ENCODE measurements around the gene ERI3. TPM values are rescaled to one million over a fixed set of nuclear protein-coding genes. Genes with fewer than 3 reads are reported as not detected.

The ERI3 gene
- total RNA-seq, 1 experiment from 2014 or later = 74.2 TPM

GRCh38 chr1:44259090-44259489 lies 96.0 kb downstream of the ERI3 start:
- ChIA-PET RAD21 (ENCODE audit: low non-redundant PET in 1 of 2, low total read pairs in 2 of 2, uncharacterized antibody in 2 of 2, unreplicated experiment in 2 of 2) (no interaction called here), CTCF (no interaction called here), POLR2A (no interaction called here)
- Histone ChIP-seq H3K27me3 (ENCODE audit: insufficient read depth, low read length) (no peaks in the 10 kb centered on the region), H3K4me1 (ENCODE audit: control insufficient read depth in 1 of 2, insufficient read depth in 2 of 2, low read length in 2 of 2) (no peaks in the 10 kb centered on the region), H3K9ac (ENCODE audit: low read length) (no peak overlapping the region), H3K79me2 (ENCODE audit: insufficient read depth, low read length) (no peaks in the 10 kb centered on the region), H2AFZ (ENCODE audit: low read depth, low read length, poor library complexity, severe bottlenecking) (no peak overlapping the region), H3K4me3 (replicated peaks in 1 of 2; ENCODE audit: low read depth in 1 of 2, low read length in 2 of 2) (no peak overlapping the region), H3K27ac (ENCODE audit: low read depth, low read length) (no peak overlapping the region), H3K36me3 (ENCODE audit: control insufficient read depth in 1 of 2, insufficient read depth in 2 of 2, low read length in 2 of 2) (no peaks in the 10 kb centered on the region), H3K4me2 (ENCODE audit: low read length) (no peak overlapping the region), H4K20me1 (ENCODE audit: insufficient read depth) (no peaks in the 10 kb centered on the region), H3K9me3 (ENCODE audit: control insufficient read depth in 1 of 2, insufficient read depth in 1 of 2, low read depth in 1 of 2, low read length in 2 of 2) (no peaks in the 10 kb centered on the region), H3K9me2 (ENCODE audit: insufficient read depth) (no peaks in the 10 kb centered on the region)
- DNase-seq (ENCODE audit: low read depth, low spot score) (no peak), ATAC-seq (no peak)
- intact Hi-C loops (cut with micrococcal nuclease) = no loop called here
- TF ChIP-seq ATF3 (IDR thresholded peaks at IDR 0.05) = no peak
- no peak for TF ChIP-seq ELF1 (IDR thresholded peaks at IDR 0.05; ENCODE audit: borderline replicate concordance, low read depth)
- TF ChIP-seq SP1 (IDR thresholded peaks at IDR 0.05; ENCODE audit: low read depth) = no peak
- no peak for TF ChIP-seq EGR1 (IDR thresholded peaks at IDR 0.05; ENCODE audit: low read depth)
- TF ChIP-seq ZBTB33 (IDR thresholded peaks at IDR 0.05; ENCODE audit: extremely low read depth, insufficient replicate concordance, low read length) = no peak
- no peak for TF ChIP-seq POLR2A (IDR thresholded peaks at IDR 0.05; ENCODE audit: borderline replicate concordance, extremely low read depth, insufficient read depth, insufficient read length)
- TF ChIP-seq ZFX (IDR thresholded peaks at IDR 0.05) = no peak
- no peak for TF ChIP-seq FOSL1 (IDR thresholded peaks at IDR 0.05; ENCODE audit: low read depth)
- no peak for TF ChIP-seq MAX (IDR thresholded peaks at IDR 0.05)
- TF ChIP-seq SRF (IDR thresholded peaks at IDR 0.05; ENCODE audit: low read depth) = no peak
- TF ChIP-seq YY1 (IDR thresholded peaks at IDR 0.05; ENCODE audit: extremely low read depth, insufficient replicate concordance, low read depth, low read length) = no peak
- no peak for TF ChIP-seq ZNF274 (IDR thresholded peaks at IDR 0.05; ENCODE audit: low read depth, low read length)
- no peak for TF ChIP-seq SIN3A (IDR thresholded peaks at IDR 0.05; ENCODE audit: low read depth)
- no peak for TF ChIP-seq CBX3 (IDR thresholded peaks at IDR 0.05; ENCODE audit: low read depth)
- no TSS peak for BruUV-seq (replicated peaks)

All from HCT116 (cell line).